OCI-LY1 (cell line): Measurements from ENCODE around the gene NTF3.

Experiments
- H2AFZ ChIP-seq: fragments of 200-600 bp; sonication (generic), shearing (Covaris generic); 2 replicates; pipeline ENCODE4 v1.6.0; 2014; ENCODE audit warnings: antibody characterized with exemption, mild to moderate bottlenecking, low read length
- H3F3A ChIP-seq: fragments of 200-600 bp; sonication (generic), shearing (Covaris generic); 2 replicates; pipeline ENCODE4 v1.6.0; 2014; ENCODE audit warnings: mild to moderate bottlenecking, antibody characterized with exemption, low read length, moderate library complexity; ENCODE audit not compliant: insufficient read depth
- H3K27ac ChIP-seq: fragments of 200-600 bp; sonication (generic); 2 replicates; pipeline ENCODE4 v1.5.1; 2014; ENCODE audit warnings: low read length, mixed run types, mild to moderate bottlenecking, low read depth; ENCODE audit not compliant: poor library complexity, severe bottlenecking
- H3K27me3 ChIP-seq: fragments of 200-600 bp; sonication (generic); 2 replicates; pipeline ENCODE4 v1.6.0; 2014; ENCODE audit warnings: antibody characterized with exemption, mild to moderate bottlenecking, low read length, moderate library complexity; ENCODE audit not compliant: insufficient read depth
- H3K36me3 ChIP-seq: fragments of 200-600 bp; sonication (generic); 2 replicates; pipeline ENCODE4 v1.6.1; 2014; ENCODE audit warnings: mild to moderate bottlenecking, antibody characterized with exemption, low read length, moderate library complexity, mixed read lengths; ENCODE audit not compliant: insufficient read depth
- H3K4me1 ChIP-seq: fragments of 200-600 bp; sonication (generic); 2 replicates; pipeline ENCODE4 v1.5.1; 2014; ENCODE audit warnings: mild to moderate bottlenecking, low read length, moderate library complexity; ENCODE audit not compliant: insufficient read depth, severe bottlenecking
- H3K4me2 ChIP-seq: fragments of 200-600 bp; sonication (generic), shearing (Covaris generic); 2 replicates; pipeline ENCODE4 v1.6.1; 2014; ENCODE audit warnings: low read length
- H3K4me3 ChIP-seq: fragments of 200-600 bp; sonication (generic); 2 replicates; pipeline ENCODE4 v1.5.1; 2014; ENCODE audit warnings: low read length, low read depth, mild to moderate bottlenecking, mixed read lengths; ENCODE audit not compliant: poor library complexity, severe bottlenecking
- H3K79me2 ChIP-seq: fragments of 200-600 bp; shearing (Covaris generic); 2 replicates; pipeline ENCODE4 v1.6.1; 2016; ENCODE audit warnings: mixed run types, low read length, mixed read lengths; ENCODE audit not compliant: insufficient read depth
- H3K9ac ChIP-seq: fragments of 200-600 bp; sonication (generic), shearing (Covaris generic); 2 replicates; pipeline ENCODE4 v1.6.1; 2014; ENCODE audit warnings: mild to moderate bottlenecking, low read length, mixed read lengths
- H3K9me2 ChIP-seq: fragments of 200-600 bp; sonication (generic), shearing (Covaris generic); 2 replicates; pipeline ENCODE4 v1.6.1; 2014; ENCODE audit warnings: low read depth, mild to moderate bottlenecking, low read length, mixed read lengths
- H3K9me3 ChIP-seq: fragments of 200-600 bp; shearing (Covaris generic); 2 replicates; pipeline ENCODE4 v1.6.1; 2014; ENCODE audit warnings: low read length, mixed read lengths
- H4K20me1 ChIP-seq: fragments of 200-600 bp; sonication (generic), shearing (Covaris generic); 2 replicates; pipeline ENCODE4 v1.6.0; 2016; ENCODE audit warnings: mild to moderate bottlenecking, low read length; ENCODE audit not compliant: insufficient read depth
- EZH2 ChIP-seq: fragments of 200-600 bp; sonication (generic), shearing (Covaris generic); IDR thresholded peaks from 2 replicates; pipeline ENCODE4 v1.8.0; 2017; ENCODE audit warnings: borderline replicate concordance, mixed run types, mild to moderate bottlenecking, antibody characterized with exemption, low read length, moderate library complexity, mixed read lengths
- TF ChIP-seq, protein P1 (sequence below): fragments of 200-600 bp; sonication (generic), shearing (Covaris generic); IDR thresholded peaks from 2 replicates; pipeline ENCODE4 v1.5.1; 2017; ENCODE audit warnings: mild to moderate bottlenecking, antibody characterized with exemption, low read length, moderate library complexity, mixed read lengths

NTF3 gene

GRCh38 chr12:5499566-5500330 lies 67.8 kb downstream of the NTF3 start:
- no peaks in the 10 kb centered on the region for H3K9me2 ChIP-seq
- H3K27me3 ChIP-seq: 0 out of 2 replicates have a peak, but pooled peaks cover 3% of the 10 kb centered on the region
- no peak overlapping the region for H2AFZ ChIP-seq
- H3K9me3 ChIP-seq: no peaks in the 10 kb centered on the region
- no peak overlapping the region for H3K9ac ChIP-seq
- TF ChIP-seq, protein P1, sequence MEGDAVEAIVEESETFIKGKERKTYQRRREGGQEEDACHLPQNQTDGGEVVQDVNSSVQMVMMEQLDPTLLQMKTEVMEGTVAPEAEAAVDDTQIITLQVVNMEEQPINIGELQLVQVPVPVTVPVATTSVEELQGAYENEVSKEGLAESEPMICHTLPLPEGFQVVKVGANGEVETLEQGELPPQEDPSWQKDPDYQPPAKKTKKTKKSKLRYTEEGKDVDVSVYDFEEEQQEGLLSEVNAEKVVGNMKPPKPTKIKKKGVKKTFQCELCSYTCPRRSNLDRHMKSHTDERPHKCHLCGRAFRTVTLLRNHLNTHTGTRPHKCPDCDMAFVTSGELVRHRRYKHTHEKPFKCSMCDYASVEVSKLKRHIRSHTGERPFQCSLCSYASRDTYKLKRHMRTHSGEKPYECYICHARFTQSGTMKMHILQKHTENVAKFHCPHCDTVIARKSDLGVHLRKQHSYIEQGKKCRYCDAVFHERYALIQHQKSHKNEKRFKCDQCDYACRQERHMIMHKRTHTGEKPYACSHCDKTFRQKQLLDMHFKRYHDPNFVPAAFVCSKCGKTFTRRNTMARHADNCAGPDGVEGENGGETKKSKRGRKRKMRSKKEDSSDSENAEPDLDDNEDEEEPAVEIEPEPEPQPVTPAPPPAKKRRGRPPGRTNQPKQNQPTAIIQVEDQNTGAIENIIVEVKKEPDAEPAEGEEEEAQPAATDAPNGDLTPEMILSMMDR: no peak
- no peaks in the 10 kb centered on the region for H3F3A ChIP-seq
- no peak overlapping the region for H3K27ac ChIP-seq
- no peaks in the 10 kb centered on the region for H4K20me1 ChIP-seq
- H3K36me3 ChIP-seq: no peaks in the 10 kb centered on the region
- H3K79me2 ChIP-seq: no peaks in the 10 kb centered on the region
- no peak overlapping the region for H3K4me2 ChIP-seq
- H3K4me3 ChIP-seq: no peak overlapping the region
- H3K4me1 ChIP-seq: no peaks in the 10 kb centered on the region

GRCh38 chr12:5500331-5500659 lies 68.4 kb downstream of the NTF3 start:
- H3K9me2 ChIP-seq: no peaks in the 10 kb centered on the region
- no peak overlapping the region for H3K27ac ChIP-seq
- H3K4me3 ChIP-seq: no peak overlapping the region
- H3K79me2 ChIP-seq: no peaks in the 10 kb centered on the region
- no peaks in the 10 kb centered on the region for H4K20me1 ChIP-seq
- no peaks in the 10 kb centered on the region for H3K36me3 ChIP-seq
- no peak overlapping the region for H3K4me2 ChIP-seq
- H3F3A ChIP-seq: no peaks in the 10 kb centered on the region
- no peak overlapping the region for H3K9ac ChIP-seq
- no peaks in the 10 kb centered on the region for H3K9me3 ChIP-seq
- no peaks in the 10 kb centered on the region for H3K4me1 ChIP-seq
- 0 out of 2 replicates have a peak, but pooled peaks cover 3% of the 10 kb centered on the region for H3K27me3 ChIP-seq
- no peak overlapping the region for H2AFZ ChIP-seq
- TF ChIP-seq EZH2: no peak
- TF ChIP-seq, protein P1: no peak

DNA sequence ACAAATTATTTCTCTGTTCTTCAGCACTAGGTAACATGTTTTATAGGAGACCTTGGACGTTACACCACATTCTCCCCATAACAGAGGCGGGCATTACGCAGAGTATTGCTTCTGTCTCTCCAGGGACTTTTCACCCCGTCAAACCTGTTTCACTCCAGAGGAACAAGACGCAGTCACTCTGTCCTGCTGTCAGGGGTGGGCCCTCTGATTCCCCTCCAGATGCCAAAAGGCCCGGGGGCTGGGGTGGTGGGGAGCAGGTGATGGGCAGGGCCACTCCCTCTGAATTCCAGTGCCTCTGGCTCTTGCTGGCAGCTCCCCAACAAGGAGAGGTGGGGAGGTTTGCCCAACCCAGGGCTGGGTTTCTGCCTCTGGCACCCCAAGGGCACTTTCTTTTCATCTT lies 71.9 kb downstream of the NTF3 start:
- Histone ChIP-seq H3K4me1 (no peaks in the 10 kb centered on the region), H3K4me3 (no peak overlapping the region), H3K36me3 (no peaks in the 10 kb centered on the region), H3K9me3 (no peaks in the 10 kb centered on the region), H3K9me2 (no peaks in the 10 kb centered on the region), H3K79me2 (no peaks in the 10 kb centered on the region), H2AFZ (no peak overlapping the region), H4K20me1 (no peaks in the 10 kb centered on the region), H3K9ac (no peak overlapping the region), H3K4me2 (no peak overlapping the region), H3K27ac (no peak overlapping the region), H3F3A (no peaks in the 10 kb centered on the region), H3K27me3 (peaks cover 3% of the 10 kb centered on the region; the same call in 1 of the 2 replicates)
- TF ChIP-seq, protein P1: no peak
- TF ChIP-seq EZH2: no peak
